Ishikawa (cell line): Measurements from ENCODE around the gene ARMC7.

Experiments used
- CEBPB ChIP-seq: IDR thresholded peaks from 2 replicates; pipeline ENCODE4 v1.6.1; 2012
- CREB1 ChIP-seq: IDR thresholded peaks from 2 replicates; pipeline ENCODE4 v1.6.1; 2012; ENCODE audit warnings: low read depth
- EGR1 ChIP-seq: IDR thresholded peaks from 2 replicates; pipeline ENCODE4 v1.6.1; 2012
- EP300 ChIP-seq: IDR thresholded peaks from 2 replicates; pipeline ENCODE4 v1.6.1; 2012; ENCODE audit warnings: borderline replicate concordance
- FOXM1 ChIP-seq: IDR thresholded peaks from 2 replicates; pipeline ENCODE4 v1.6.1; 2012; ENCODE audit warnings: low read depth, borderline replicate concordance
- MAX ChIP-seq: IDR thresholded peaks from 2 replicates; pipeline ENCODE4 v1.6.1; 2012
- NFIC ChIP-seq: IDR thresholded peaks from 2 replicates; pipeline ENCODE4 v1.6.1; 2012
- RAD21 ChIP-seq: IDR thresholded peaks from 2 replicates; pipeline ENCODE4 v1.6.1; 2012; ENCODE audit warnings: low read depth
- REST ChIP-seq: IDR thresholded peaks from 2 replicates; pipeline ENCODE4 v1.6.1; 2012; ENCODE audit warnings: low read depth, mild to moderate bottlenecking
- TAF1 ChIP-seq: IDR thresholded peaks from 2 replicates; pipeline ENCODE4 v1.6.1; 2012; ENCODE audit warnings: low read depth, mild to moderate bottlenecking
- TCF12 ChIP-seq: IDR thresholded peaks from 2 replicates; pipeline ENCODE4 v1.6.1; 2012; ENCODE audit warnings: low read depth
- TEAD4 ChIP-seq: IDR thresholded peaks from 2 replicates; pipeline ENCODE4 v1.6.1; 2012
- USF1 ChIP-seq: IDR thresholded peaks from 2 replicates; pipeline ENCODE4 v1.6.1; 2012
- YY1 ChIP-seq: IDR thresholded peaks from 2 replicates; pipeline ENCODE4 v1.6.1; 2012; ENCODE audit warnings: low read depth
- ZBTB7A ChIP-seq: IDR thresholded peaks from 2 replicates; pipeline ENCODE4 v1.6.1; 2012; ENCODE audit warnings: low read depth

ARMC7 gene

GRCh38 chr17:75067856-75068255, 41.9 kb upstream of the ARMC7 start:
- TF ChIP-seq REST (no peak), EP300 (no peak), USF1 (no peak), TEAD4 (no peak), RAD21 (no peak), FOXM1 (no peak), EGR1 (no peak), ZBTB7A (no peak), YY1 (no peak), TCF12 (no peak), CEBPB (no peak), CREB1 (no peak), MAX (no peak), TAF1 (no peak), NFIC (no peak)

- no peak for TF ChIP-seq CREB1
- no peak for TF ChIP-seq RAD21
- no peak for TF ChIP-seq TEAD4
- TF ChIP-seq MAX = no peak
- no peak for TF ChIP-seq EP300
- TF ChIP-seq EGR1 = no peak
- no peak for TF ChIP-seq REST
- TF ChIP-seq TAF1 = no peak
- no peak for TF ChIP-seq ZBTB7A
Measured at GRCh38 chr17:75068750-75069149, 41.0 kb upstream of the ARMC7 start.

GRCh38 chr17:75069783-75070182, 40.0 kb upstream of the ARMC7 start:
- TF ChIP-seq RAD21 = peak; percentile 66
- no peak for TF ChIP-seq EGR1
- TF ChIP-seq USF1 = no peak
- TF ChIP-seq CEBPB = no peak
- no peak for TF ChIP-seq ZBTB7A
- TF ChIP-seq CREB1 = no peak
- no peak for TF ChIP-seq NFIC
- TF ChIP-seq FOXM1 = no peak

GRCh38 chr17:75073618-75074047, 36.1 kb upstream of the ARMC7 start:
- no peak for TF ChIP-seq FOXM1
- TF ChIP-seq EGR1 = no peak
- no peak for TF ChIP-seq TAF1
- no peak for TF ChIP-seq ZBTB7A
- TF ChIP-seq YY1 = no peak
- no peak for TF ChIP-seq CEBPB
- no peak for TF ChIP-seq RAD21
- no peak for TF ChIP-seq USF1

- no peak for TF ChIP-seq NFIC
- no peak for TF ChIP-seq YY1
- TF ChIP-seq RAD21 = no peak
- TF ChIP-seq REST = no peak
- TF ChIP-seq CEBPB = no peak
- TF ChIP-seq TCF12 = no peak
- no peak for TF ChIP-seq CREB1
- no peak for TF ChIP-seq ZBTB7A
- TF ChIP-seq FOXM1 = no peak
- TF ChIP-seq TAF1 = no peak
- no peak for TF ChIP-seq TEAD4
- no peak for TF ChIP-seq USF1
Measured at GRCh38 chr17:75074532-75074931, 35.2 kb upstream of the ARMC7 start.
